Prostate gland (tissue), 2 donors: ENCODE results near the gene URB2. TPM values are rescaled to one million over a fixed set of nuclear protein-coding genes. Genes with fewer than 3 reads are reported as not detected.

ENCODE experiments used
- DNase-seq: peaks from one replicate; pipeline ENCODE4 v3.0.0-alpha.2; 2019; ENCODE audit warnings: low spot score
- H3K27ac ChIP-seq, 2 donors: fragments of 200-600 bp; sonication (generic); 2 replicates each; pipeline ENCODE4 v1.5.1; 2017 to 2019
- H3K27me3 ChIP-seq: fragments of 200-600 bp; sonication (generic); replicated peaks from 2 replicates; pipeline ENCODE4 v1.5.1; 2019; ENCODE audit not compliant: insufficient read depth
- H3K36me3 ChIP-seq, 2 donors: fragments of 200-600 bp; sonication (generic); 1 replicate in 1 of 2; 2 replicates in 1 of 2; pipeline versions ENCODE4 v1.5.1 to v1.8.1; 2017 to 2019
- H3K4me1 ChIP-seq: fragments of 200-600 bp; sonication (generic); replicated peaks from 2 replicates; pipeline ENCODE4 v1.5.1; 2019
- H3K4me3 ChIP-seq, 2 donors: fragments of 200-600 bp; sonication (generic); 2 replicates each; pipeline ENCODE4 v1.5.1; 2017 to 2019
- H3K9me3 ChIP-seq: fragments of 200-600 bp; sonication (generic); 2 replicates; pipeline ENCODE4 v1.5.1; 2017
- POLR2A ChIP-seq: fragments of 450-650 bp; IDR thresholded peaks from one replicate; pipeline ENCODE4 v1.6.1; 2016; ENCODE audit warnings: antibody characterized with exemption, mild to moderate bottlenecking
- POLR2AphosphoS5 ChIP-seq: sonication (generic); formaldehyde crosslinking; IDR thresholded peaks from one replicate; pipeline ENCODE4 v1.6.1; 2017; ENCODE audit warnings: antibody characterized with exemption
- WGBS: methylation state at CpG from one replicate; pipeline ENCODE4 v1.1.5; 2018; 5-methylcytosine and 5-hydroxymethylcytosine counted together
- intact Hi-C: fragments of 100-400 bp; cut with DNase I; formaldehyde crosslinking; loops from one replicate; pipeline ENCODE4 v1.14.2; 2022
- total RNA-seq, 2 donors: library from RNA; depleted of rRNA; stranded (reverse); fragments of >200 nt; gene quantifications; one replicate each; pipeline ENCODE4 v1.1.0, GENCODE V29; 2016
- TF ChIP-seq, protein P1 (sequence below), 4 experiments: fragments of 200-600 bp in 2 of 4; fragments of 450-650 bp in 2 of 4; sonication (generic) in 2 of 4; IDR thresholded peaks; 1 replicate in 3 of 4; 2 replicates in 1 of 4; pipeline ENCODE4 v1.5.1; 2016 to 2019; ENCODE audit warnings: antibody characterized with exemption in 4 of 4, mild to moderate bottlenecking in 2 of 4, moderate library complexity in 2 of 4

URB2 gene
- total RNA-seq, 2 donors from 2014 or later = 5.6 to 11.9 TPM

DNA sequence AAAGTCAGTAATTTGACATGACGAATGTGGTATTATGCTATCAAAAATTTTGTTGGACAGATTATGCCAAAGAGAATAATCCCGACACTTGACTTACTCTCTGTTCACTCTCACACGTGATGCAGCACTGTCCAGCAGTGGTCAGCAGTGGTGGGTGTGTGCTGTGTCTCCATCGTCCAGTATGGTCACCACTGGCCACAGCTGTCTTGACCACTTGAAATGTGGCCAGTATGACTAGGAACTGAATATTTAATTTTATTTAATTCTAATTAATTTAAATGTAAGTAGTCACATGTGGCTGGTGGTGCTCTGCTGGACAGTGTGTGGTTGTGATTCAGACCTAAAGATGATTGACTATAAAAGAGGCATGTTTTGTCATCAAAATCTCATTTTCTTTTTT is 24.0 kb downstream of the URB2 start:
- no peak for DNase-seq
- no peaks in the 10 kb centered on the region for H3K4me1 ChIP-seq
- no peak overlapping the region for H3K4me3 ChIP-seq
- no peaks in the 10 kb centered on the region for H3K27me3 ChIP-seq
- H3K27ac ChIP-seq = no peak overlapping the region
- TF ChIP-seq POLR2AphosphoS5 = no peak
- TF ChIP-seq, protein P1, sequence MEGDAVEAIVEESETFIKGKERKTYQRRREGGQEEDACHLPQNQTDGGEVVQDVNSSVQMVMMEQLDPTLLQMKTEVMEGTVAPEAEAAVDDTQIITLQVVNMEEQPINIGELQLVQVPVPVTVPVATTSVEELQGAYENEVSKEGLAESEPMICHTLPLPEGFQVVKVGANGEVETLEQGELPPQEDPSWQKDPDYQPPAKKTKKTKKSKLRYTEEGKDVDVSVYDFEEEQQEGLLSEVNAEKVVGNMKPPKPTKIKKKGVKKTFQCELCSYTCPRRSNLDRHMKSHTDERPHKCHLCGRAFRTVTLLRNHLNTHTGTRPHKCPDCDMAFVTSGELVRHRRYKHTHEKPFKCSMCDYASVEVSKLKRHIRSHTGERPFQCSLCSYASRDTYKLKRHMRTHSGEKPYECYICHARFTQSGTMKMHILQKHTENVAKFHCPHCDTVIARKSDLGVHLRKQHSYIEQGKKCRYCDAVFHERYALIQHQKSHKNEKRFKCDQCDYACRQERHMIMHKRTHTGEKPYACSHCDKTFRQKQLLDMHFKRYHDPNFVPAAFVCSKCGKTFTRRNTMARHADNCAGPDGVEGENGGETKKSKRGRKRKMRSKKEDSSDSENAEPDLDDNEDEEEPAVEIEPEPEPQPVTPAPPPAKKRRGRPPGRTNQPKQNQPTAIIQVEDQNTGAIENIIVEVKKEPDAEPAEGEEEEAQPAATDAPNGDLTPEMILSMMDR (IDR thresholded peaks at IDR 0.05) = no peak
- TF ChIP-seq POLR2A = no peak
- H3K36me3 ChIP-seq = peaks cover 0 to 5% of the 10 kb centered on the region in 2 donors
- WGBS = 91% methylated on average over 4 of the region's 4 CpGs
- intact Hi-C loops = no loop called here
- H3K9me3 ChIP-seq = no peaks in the 10 kb centered on the region

DNA sequence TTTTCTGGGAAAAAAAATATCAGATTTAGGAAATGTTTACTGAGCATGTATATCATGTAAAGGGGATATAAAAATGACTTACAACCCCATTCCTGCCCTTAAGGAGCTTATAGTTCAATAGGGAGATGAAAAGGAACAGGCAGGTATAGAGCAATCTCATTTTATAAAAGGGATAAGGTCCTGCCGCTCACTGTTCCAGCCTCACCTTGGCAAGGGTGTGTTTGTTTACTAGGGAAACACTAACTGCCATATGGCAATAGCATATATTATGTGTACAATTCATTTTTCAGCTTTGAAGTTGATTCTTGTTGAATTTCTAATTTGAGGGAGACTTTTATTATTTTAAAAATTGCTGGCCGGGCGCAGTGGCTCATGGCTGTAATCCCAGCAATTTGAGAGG is 25.5 kb downstream of the URB2 start:
- no peak for TF ChIP-seq POLR2A
- no peak for TF ChIP-seq POLR2AphosphoS5
- TF ChIP-seq, protein P1 (IDR thresholded peaks at IDR 0.05) = no peak
- Histone ChIP-seq H3K9me3 (no peaks in the 10 kb centered on the region), H3K4me3 (no peak overlapping the region), H3K4me1 (no peaks in the 10 kb centered on the region), H3K27ac (no peak overlapping the region), H3K27me3 (no peaks in the 10 kb centered on the region), H3K36me3 (peaks cover 0 to 5% of the 10 kb centered on the region in 2 donors)
- intact Hi-C loops = no loop called here
- 91% methylated on average over 3 of the region's 3 CpGs for WGBS
- no peak for DNase-seq

DNA sequence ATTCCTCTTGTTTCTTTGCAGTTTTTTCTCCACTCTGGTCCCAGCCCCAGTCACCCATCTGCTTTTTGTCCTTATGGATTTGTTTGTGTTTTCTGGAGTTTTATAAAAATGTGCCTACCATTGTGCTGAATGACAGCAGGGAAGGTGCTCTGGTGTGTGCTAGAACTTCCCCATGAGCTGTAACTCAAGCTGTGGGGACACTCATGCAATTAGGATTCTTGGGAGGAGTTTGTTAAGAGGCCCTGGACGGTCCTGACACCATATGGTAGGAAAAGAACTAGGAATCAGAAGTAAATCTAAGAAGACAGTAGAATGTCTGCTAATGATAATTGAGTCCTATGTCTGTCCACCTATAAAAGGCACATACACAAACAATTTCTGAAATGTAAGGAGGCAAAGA is 27.4 kb downstream of the URB2 start:
- DNase-seq = no peak
- intact Hi-C loops = no loop called here
- H3K27me3 ChIP-seq = no peaks in the 10 kb centered on the region
- no peak overlapping the region for H3K27ac ChIP-seq
- H3K9me3 ChIP-seq = no peaks in the 10 kb centered on the region
- no peaks in the 10 kb centered on the region for H3K4me1 ChIP-seq
- no peaks in the 10 kb centered on the region for H3K36me3 ChIP-seq
- TF ChIP-seq POLR2AphosphoS5 (no peak), POLR2A (no peak)
- TF ChIP-seq, protein P1 (IDR thresholded peaks at IDR 0.05) = no peak
- WGBS = 81% methylated on average over 1 of the region's 1 CpG
- H3K4me3 ChIP-seq = no peak overlapping the region

DNA sequence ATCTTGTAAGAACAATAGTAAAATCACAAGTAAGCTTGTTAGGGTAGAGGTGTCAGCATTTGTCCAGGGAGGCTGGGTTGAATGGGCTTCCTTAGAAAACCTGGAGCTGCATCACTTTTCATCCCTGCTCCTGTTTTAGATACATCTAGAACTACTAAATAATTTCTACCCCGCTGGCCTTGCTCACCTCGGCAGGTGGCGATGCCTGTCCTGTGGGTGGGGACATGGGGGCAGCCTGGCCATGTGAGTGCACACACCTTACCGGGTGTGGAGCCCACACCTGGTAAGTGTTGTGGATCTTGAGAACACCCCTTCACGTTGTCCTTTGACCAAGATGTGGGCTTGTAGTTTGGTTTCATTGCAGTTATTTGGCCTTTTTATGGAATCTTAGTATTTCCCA is 29.7 kb downstream of the URB2 start:
- 88% methylated on average over 5 of the region's 5 CpGs for WGBS
- intact Hi-C loops = no loop called here

More for the DNA sequence above, 29.7 kb downstream of the URB2 start:
- H3K36me3 ChIP-seq = peaks cover 0 to 3% of the 10 kb centered on the region in 2 donors
- DNase-seq = no peak
- H3K27me3 ChIP-seq = no peaks in the 10 kb centered on the region
- H3K4me3 ChIP-seq = no peak overlapping the region
- H3K9me3 ChIP-seq = no peaks in the 10 kb centered on the region
- no peaks in the 10 kb centered on the region for H3K4me1 ChIP-seq
- no peak for TF ChIP-seq POLR2AphosphoS5
- TF ChIP-seq, protein P1 (IDR thresholded peaks at IDR 0.05) = no peak
- TF ChIP-seq POLR2A = no peak
- H3K27ac ChIP-seq = no peak overlapping the region
